ENCODE data around the gene C12orf57. TPM values are rescaled to one million over a fixed set of nuclear protein-coding genes. Genes with fewer than 3 reads are reported as not detected.

C12orf57 gene
- total and polyA plus RNA-seq, 2 of the 8 experiments (the other 6 are each of a cell fraction or from before 2014, with no cell fraction given) = 174 to 993 TPM

- H3K27me3 ChIP-seq (replicated peaks in 1 of 4; ENCODE audit: control insufficient read depth in 3 of 4, extremely low read depth in 1 of 4, insufficient read depth in 3 of 4, low read length in 3 of 4) = no peaks in the 10 kb centered on the region
- H2BK12ac ChIP-seq (ENCODE audit: low read depth, low read length) = no peak overlapping the region
- H2BK20ac ChIP-seq (ENCODE audit: low read length) = no peak overlapping the region
- no peaks in the 10 kb centered on the region for H3K9me3 ChIP-seq (ENCODE audit: insufficient read depth in 2 of 2, low read depth in 1 of 2, low read length in 1 of 2)
- H3K9ac ChIP-seq (replicated peaks in 1 of 4; ENCODE audit: extremely low read depth in 1 of 4, low read depth in 3 of 4, low read length in 3 of 4) = no peak overlapping the region
- no peak overlapping the region for H2BK5ac ChIP-seq (ENCODE audit: low read depth, low read length)
- CTCF ChIA-PET (ENCODE audit: partially characterized antibody) = interaction anchor here (0.8 to 13.0 kb wide), 6 partner anchors 8 to 39 kb away, joined by 3 to 74 read pairs (median 11); partner anchors contain the start of genes ENO2, SPSB2 and TPI1
- H2BK120ac ChIP-seq (replicated peaks; ENCODE audit: low read depth, low read length) = no peak overlapping the region
- H3K27ac ChIP-seq (ENCODE audit: low read depth, low read length) = no peak overlapping the region
- H4K8ac ChIP-seq (ENCODE audit: extremely low read depth, insufficient read depth, low read length) = no peak overlapping the region
- 82% methylated on average over 5 of the region's 5 CpGs; no CpG with 5 or more reads in 1 of the 2 experiments for WGBS, 2 experiments (ENCODE audit: extremely low coverage in 1 of 2, insufficient coverage in 1 of 2, insufficient read length in 1 of 2, insufficient replicate concordance in 2 of 2, low coverage in 1 of 2, low lambda C conversion rate in 2 of 2, missing lambda C conversion rate in 1 of 2)
- H3K14ac ChIP-seq (ENCODE audit: insufficient read length) = no peak overlapping the region
- POLR2A ChIA-PET (ENCODE audit: partially characterized antibody) = interaction anchor here (0.9 to 2.1 kb wide), 4 partner anchors 12 to 45 kb away, joined by 3 to 8 read pairs (median 6); partner anchors contain the start of genes C12orf57 and RNU7-1
- no peak overlapping the region for H4K91ac ChIP-seq (replicated peaks; ENCODE audit: insufficient read length, low read length)
- no peaks in the 10 kb centered on the region for H3K36me3 ChIP-seq (ENCODE audit: control insufficient read depth in 2 of 4, insufficient read depth in 4 of 4, low read length in 3 of 4)
- no peak overlapping the region for H3K4me2 ChIP-seq (ENCODE audit: insufficient read depth in 1 of 2, low read depth in 2 of 2, low read length in 2 of 2)
- no peak overlapping the region for H2AK5ac ChIP-seq (ENCODE audit: low read depth, low read length)
- no peak for DNase-seq (ENCODE audit: low read depth in 1 of 2, low spot score in 2 of 2)
- H2BK15ac ChIP-seq (ENCODE audit: low read length) = no peak overlapping the region
- no peak overlapping the region for H3K4ac ChIP-seq (replicated peaks; ENCODE audit: insufficient read length, low read depth, low read length)
- H3K56ac ChIP-seq (replicated peaks; ENCODE audit: insufficient read length, low read depth, low read length) = no peak overlapping the region
- H4K20me1 ChIP-seq (replicated peaks in 1 of 2; ENCODE audit: control insufficient read depth in 1 of 2, insufficient read depth in 2 of 2, low read length in 2 of 2) = no peaks in the 10 kb centered on the region
- no peak for FAIRE-seq
- H3K4me1 ChIP-seq (replicated peaks in 1 of 4; ENCODE audit: control insufficient read depth in 3 of 4, insufficient read depth in 4 of 4, low read length in 3 of 4) = peaks cover 0 to 8% (median 6%) of the 10 kb centered on the region in 4 experiments; a peak in 3 of 7 replicates
- no peak overlapping the region for H4K5ac ChIP-seq (ENCODE audit: insufficient read length, low read depth, low read length)
- no peak overlapping the region for H3K23ac ChIP-seq (ENCODE audit: insufficient read length)
- H3K4me3 ChIP-seq (ENCODE audit: extremely low read depth in 1 of 4, insufficient read depth in 2 of 4, low read depth in 3 of 4, low read length in 4 of 4) = no peak overlapping the region
- H3K23me2 ChIP-seq (ENCODE audit: low read depth, low read length) = no peaks in the 10 kb centered on the region
- H3K18ac ChIP-seq (ENCODE audit: extremely low read depth, low read length) = no peak overlapping the region
- TF ChIP-seq FOSL1 (IDR thresholded peaks at IDR 0.05; ENCODE audit: insufficient read depth, low read depth, low read length) (no peak), MAX (IDR thresholded peaks at IDR 0.05) (no peak), BACH1 (IDR thresholded peaks at IDR 0.05; ENCODE audit: low read length) (no peak), TAF1 (IDR thresholded peaks at IDR 0.05; ENCODE audit: low read depth, low read length) (no peak), EZH2 (IDR thresholded peaks at IDR 0.05; ENCODE audit: low read depth, low read length, severe bottlenecking) (no peak), RBBP5 (IDR thresholded peaks at IDR 0.05; ENCODE audit: borderline replicate concordance, low read depth, low read length) (no peak), CTBP2 (IDR thresholded peaks at IDR 0.05; ENCODE audit: borderline replicate concordance, insufficient read depth, insufficient read length, low read length) (no peak), SAP30 (IDR thresholded peaks at IDR 0.05; ENCODE audit: insufficient read depth, insufficient replicate concordance, low read length) (no peak), SP1 (IDR thresholded peaks at IDR 0.05; ENCODE audit: low read depth, low read length) (no peak)
- H3K79me2 ChIP-seq (ENCODE audit: control insufficient read depth in 1 of 2, insufficient read depth in 2 of 2, low read length in 2 of 2) = no peaks in the 10 kb centered on the region
- no peak overlapping the region for H2AFZ ChIP-seq (ENCODE audit: low read length)
- H3K79me1 ChIP-seq (ENCODE audit: low read depth, low read length) = no peaks in the 10 kb centered on the region
Observed at GRCh38 chr12:6899427-6899826, 44.4 kb upstream of the C12orf57 start.

All from H1 (cell line).